ENCODE data around the gene DERL2. TPM values are rescaled to one million over a fixed set of nuclear protein-coding genes. Genes with fewer than 3 reads are reported as not detected.

DERL2 gene
- total RNA-seq, 1 experiment from 2014 or later: 107 TPM

DNA sequence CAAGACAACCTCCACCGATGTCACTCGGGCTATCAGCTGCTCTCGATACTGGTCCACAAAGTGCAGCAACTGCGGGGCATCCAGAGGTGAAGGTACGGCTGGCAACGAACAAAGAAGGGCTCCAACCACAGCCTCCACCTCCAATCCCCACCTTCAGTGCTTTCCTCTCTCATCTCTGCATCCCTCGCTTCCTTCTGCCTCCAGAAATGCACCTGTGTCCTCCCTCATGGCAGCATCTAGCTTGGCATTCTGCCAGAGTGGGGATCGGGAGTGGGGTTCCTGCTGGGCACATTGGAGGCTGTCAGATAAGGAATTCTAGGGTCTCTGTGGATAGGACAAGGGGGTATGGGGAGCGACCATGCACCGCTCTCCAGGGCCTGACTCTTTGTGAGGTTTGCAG is 29.0 kb upstream of the DERL2 start:
- Mint-ChIP-seq H3K4me1 (ENCODE audit: insufficient read depth, unreplicated experiment) (peaks cover 17% of the 10 kb centered on the region), H3K36me3 (ENCODE audit: insufficient read depth, unreplicated experiment) (no peaks in the 10 kb centered on the region), H3K27ac (ENCODE audit: low read depth, unreplicated experiment) (no peak overlapping the region), H3K27me3 (ENCODE audit: insufficient read depth, unreplicated experiment) (no peaks in the 10 kb centered on the region), H3K9me3 (ENCODE audit: unreplicated experiment) (no peaks in the 10 kb centered on the region), H3K4me3 (ENCODE audit: unreplicated experiment) (no peak overlapping the region)
- intact Hi-C loops (cut with micrococcal nuclease): no loop called here
- DNase-seq (ENCODE audit: unreplicated experiment): no peak
- BruUV-seq (replicated peaks): no TSS peak
- TF ChIP-seq, protein P1, sequence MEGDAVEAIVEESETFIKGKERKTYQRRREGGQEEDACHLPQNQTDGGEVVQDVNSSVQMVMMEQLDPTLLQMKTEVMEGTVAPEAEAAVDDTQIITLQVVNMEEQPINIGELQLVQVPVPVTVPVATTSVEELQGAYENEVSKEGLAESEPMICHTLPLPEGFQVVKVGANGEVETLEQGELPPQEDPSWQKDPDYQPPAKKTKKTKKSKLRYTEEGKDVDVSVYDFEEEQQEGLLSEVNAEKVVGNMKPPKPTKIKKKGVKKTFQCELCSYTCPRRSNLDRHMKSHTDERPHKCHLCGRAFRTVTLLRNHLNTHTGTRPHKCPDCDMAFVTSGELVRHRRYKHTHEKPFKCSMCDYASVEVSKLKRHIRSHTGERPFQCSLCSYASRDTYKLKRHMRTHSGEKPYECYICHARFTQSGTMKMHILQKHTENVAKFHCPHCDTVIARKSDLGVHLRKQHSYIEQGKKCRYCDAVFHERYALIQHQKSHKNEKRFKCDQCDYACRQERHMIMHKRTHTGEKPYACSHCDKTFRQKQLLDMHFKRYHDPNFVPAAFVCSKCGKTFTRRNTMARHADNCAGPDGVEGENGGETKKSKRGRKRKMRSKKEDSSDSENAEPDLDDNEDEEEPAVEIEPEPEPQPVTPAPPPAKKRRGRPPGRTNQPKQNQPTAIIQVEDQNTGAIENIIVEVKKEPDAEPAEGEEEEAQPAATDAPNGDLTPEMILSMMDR (IDR thresholded peaks at IDR 0.05; ENCODE audit: unreplicated experiment): no peak
- ChIA-PET POLR2A (no interaction called here), CTCF (interaction anchor here (0.6 kb wide), 1 partner anchor 726 kb away, joined by 3 read pairs; no protein-coding TSS in a partner anchor)

DNA sequence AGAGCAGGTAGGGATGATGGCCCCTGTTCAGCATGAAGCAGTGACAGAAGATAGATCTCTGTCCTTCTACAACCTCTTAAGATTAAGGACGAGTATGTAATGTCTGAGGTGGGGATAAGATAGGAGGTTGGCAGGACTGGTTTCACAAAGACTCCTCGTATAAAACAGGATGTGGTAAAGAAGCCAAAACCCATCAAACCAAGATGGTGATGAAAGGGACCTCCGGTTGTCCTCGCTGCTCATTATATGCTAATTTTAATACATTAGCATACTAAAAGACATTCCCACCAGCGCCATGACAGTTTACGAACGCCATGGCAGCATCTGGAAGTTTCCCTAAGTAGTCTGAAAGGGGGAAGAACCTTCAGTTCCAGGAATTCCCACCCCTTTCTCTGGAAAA is 27.6 kb upstream of the DERL2 start:
- no peak overlapping the region for H3K27ac Mint-ChIP-seq (ENCODE audit: low read depth, unreplicated experiment)
- POLR2A ChIA-PET: no interaction called here
- H3K9me3 Mint-ChIP-seq (ENCODE audit: unreplicated experiment): no peaks in the 10 kb centered on the region
- no peaks in the 10 kb centered on the region for H3K36me3 Mint-ChIP-seq (ENCODE audit: insufficient read depth, unreplicated experiment)
- TF ChIP-seq, protein P1 (IDR thresholded peaks at IDR 0.05; ENCODE audit: unreplicated experiment): no peak
- intact Hi-C loops (cut with micrococcal nuclease): no loop called here
- H3K4me1 Mint-ChIP-seq (ENCODE audit: insufficient read depth, unreplicated experiment): peaks cover 17% of the 10 kb centered on the region
- H3K27me3 Mint-ChIP-seq (ENCODE audit: insufficient read depth, unreplicated experiment): no peaks in the 10 kb centered on the region
- no peak for DNase-seq (ENCODE audit: unreplicated experiment)
- CTCF ChIA-PET: no interaction called here
- no TSS peak for BruUV-seq (replicated peaks)
- H3K4me3 Mint-ChIP-seq (ENCODE audit: unreplicated experiment): no peak overlapping the region

- H3K4me1 Mint-ChIP-seq (ENCODE audit: insufficient read depth, unreplicated experiment): peaks cover 11% of the 10 kb centered on the region
- no peaks in the 10 kb centered on the region for H3K9me3 Mint-ChIP-seq (ENCODE audit: unreplicated experiment)
- CTCF ChIA-PET: no interaction called here
- H3K36me3 Mint-ChIP-seq (ENCODE audit: insufficient read depth, unreplicated experiment): no peaks in the 10 kb centered on the region
- no peak overlapping the region for H3K27ac Mint-ChIP-seq (ENCODE audit: low read depth, unreplicated experiment)
- intact Hi-C loops (cut with micrococcal nuclease): no loop called here
- no peaks in the 10 kb centered on the region for H3K27me3 Mint-ChIP-seq (ENCODE audit: insufficient read depth, unreplicated experiment)
- TF ChIP-seq, protein P1 (IDR thresholded peaks at IDR 0.05; ENCODE audit: unreplicated experiment): no peak
- no peak overlapping the region for H3K4me3 Mint-ChIP-seq (ENCODE audit: unreplicated experiment)
- POLR2A ChIA-PET: no interaction called here
- no TSS peak for BruUV-seq (replicated peaks)
- no peak for DNase-seq (ENCODE audit: unreplicated experiment)
These were observed 25.6 kb upstream of the DERL2 start for GRCh38 chr17:5511401-5512225.

DNA sequence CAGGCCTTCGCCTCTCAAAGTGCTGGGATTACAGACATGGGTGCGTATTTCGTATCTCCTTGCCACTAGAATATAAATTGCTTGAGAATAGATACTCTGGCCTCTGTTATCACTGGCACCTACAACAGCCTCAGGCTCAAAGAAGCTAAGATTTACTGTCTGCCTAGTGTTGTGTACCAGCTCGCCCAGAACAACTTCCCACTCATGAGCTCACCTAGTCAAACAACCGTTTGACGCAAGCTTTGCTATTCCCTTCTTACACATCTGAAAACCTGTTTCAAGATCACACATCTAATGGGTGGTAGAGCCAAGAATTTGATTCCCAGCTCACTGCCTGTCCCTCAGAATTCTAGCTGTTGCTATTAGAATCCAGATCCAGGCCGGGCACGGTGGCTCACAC is 24.8 kb upstream of the DERL2 start:
- TF ChIP-seq, protein P1 (IDR thresholded peaks at IDR 0.05; ENCODE audit: unreplicated experiment): no peak
- H3K36me3 Mint-ChIP-seq (ENCODE audit: insufficient read depth, unreplicated experiment): no peaks in the 10 kb centered on the region
- no peaks in the 10 kb centered on the region for H3K9me3 Mint-ChIP-seq (ENCODE audit: unreplicated experiment)
- no peak for DNase-seq (ENCODE audit: unreplicated experiment)
- no peak overlapping the region for H3K27ac Mint-ChIP-seq (ENCODE audit: low read depth, unreplicated experiment)
- no TSS peak for BruUV-seq (replicated peaks)
- peaks cover 3% of the 10 kb centered on the region for H3K4me1 Mint-ChIP-seq (ENCODE audit: insufficient read depth, unreplicated experiment)
- H3K27me3 Mint-ChIP-seq (ENCODE audit: insufficient read depth, unreplicated experiment): no peaks in the 10 kb centered on the region
- CTCF ChIA-PET: no interaction called here
- POLR2A ChIA-PET: no interaction called here
- no peak overlapping the region for H3K4me3 Mint-ChIP-seq (ENCODE audit: unreplicated experiment)
- intact Hi-C loops (cut with micrococcal nuclease): no loop called here

Data from MCF 10A (cell line).